Measurements from ENCODE around the gene PRND.

DNA sequence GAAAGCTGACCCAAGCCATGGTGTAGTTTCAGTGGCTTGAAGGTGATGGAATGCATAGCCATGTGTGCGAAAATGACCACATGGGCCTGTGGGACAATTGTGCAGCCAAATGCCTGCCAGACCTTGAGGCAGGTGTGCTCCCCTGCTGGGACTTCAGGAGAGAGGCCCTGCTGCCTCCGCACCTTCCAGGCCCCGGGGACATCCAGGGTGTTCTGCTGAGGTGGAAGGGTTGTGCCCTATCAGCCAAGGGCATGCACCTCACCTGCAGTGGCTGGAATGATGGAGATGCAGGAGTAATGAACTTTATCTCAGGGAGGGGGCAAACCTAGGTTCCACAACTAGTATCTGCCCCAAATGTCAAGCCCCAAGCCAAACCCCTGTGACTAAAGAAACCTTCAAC lies 44.0 kb downstream of the PRND start:
- TF ChIP-seq, protein P1, sequence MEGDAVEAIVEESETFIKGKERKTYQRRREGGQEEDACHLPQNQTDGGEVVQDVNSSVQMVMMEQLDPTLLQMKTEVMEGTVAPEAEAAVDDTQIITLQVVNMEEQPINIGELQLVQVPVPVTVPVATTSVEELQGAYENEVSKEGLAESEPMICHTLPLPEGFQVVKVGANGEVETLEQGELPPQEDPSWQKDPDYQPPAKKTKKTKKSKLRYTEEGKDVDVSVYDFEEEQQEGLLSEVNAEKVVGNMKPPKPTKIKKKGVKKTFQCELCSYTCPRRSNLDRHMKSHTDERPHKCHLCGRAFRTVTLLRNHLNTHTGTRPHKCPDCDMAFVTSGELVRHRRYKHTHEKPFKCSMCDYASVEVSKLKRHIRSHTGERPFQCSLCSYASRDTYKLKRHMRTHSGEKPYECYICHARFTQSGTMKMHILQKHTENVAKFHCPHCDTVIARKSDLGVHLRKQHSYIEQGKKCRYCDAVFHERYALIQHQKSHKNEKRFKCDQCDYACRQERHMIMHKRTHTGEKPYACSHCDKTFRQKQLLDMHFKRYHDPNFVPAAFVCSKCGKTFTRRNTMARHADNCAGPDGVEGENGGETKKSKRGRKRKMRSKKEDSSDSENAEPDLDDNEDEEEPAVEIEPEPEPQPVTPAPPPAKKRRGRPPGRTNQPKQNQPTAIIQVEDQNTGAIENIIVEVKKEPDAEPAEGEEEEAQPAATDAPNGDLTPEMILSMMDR (conservative IDR thresholded peaks at IDR 0.05): no peak
- no peak for TF ChIP-seq EZH2 (IDR thresholded peaks at IDR 0.05; ENCODE audit: low read depth)

All from PC-9 (cell line).